ENCODE results near the gene ZNG1A.
"Not testable (repeated sequence)": the region's sequence is repeated elsewhere in the genome, so short reads cannot be mapped to it uniquely, and the experiment has no call there.

The ZNG1A gene

GRCh38 chr9:178970-179383 is at the start of gene ZNG1A:
Gene ZNG1A (minus strand): TSS chr9:179056. CDS start chr9:178969, 87 bp downstream.
- DNase-seq: not testable (repeated sequence)

DNA sequence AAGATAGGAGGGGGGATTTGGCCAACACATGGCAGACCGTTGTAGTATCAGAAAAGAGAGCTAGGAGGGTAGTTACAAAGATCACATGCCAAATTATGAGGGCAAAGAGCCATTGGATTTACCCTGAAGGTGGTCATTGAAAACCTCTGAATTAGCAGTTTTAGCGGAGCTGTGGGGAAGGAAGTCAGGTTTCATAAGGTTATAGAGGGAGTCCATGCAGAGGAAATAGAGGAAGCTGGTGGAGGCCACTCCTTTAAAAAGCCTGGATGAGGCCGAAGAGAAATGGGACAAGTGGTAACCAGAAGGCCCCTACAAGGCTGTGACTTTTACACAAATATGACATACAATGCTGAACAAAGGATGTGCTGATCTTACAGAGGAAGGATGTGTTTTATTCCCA is 49.0 kb upstream of the ZNG1A start:
- no peak for DNase-seq

DNA sequence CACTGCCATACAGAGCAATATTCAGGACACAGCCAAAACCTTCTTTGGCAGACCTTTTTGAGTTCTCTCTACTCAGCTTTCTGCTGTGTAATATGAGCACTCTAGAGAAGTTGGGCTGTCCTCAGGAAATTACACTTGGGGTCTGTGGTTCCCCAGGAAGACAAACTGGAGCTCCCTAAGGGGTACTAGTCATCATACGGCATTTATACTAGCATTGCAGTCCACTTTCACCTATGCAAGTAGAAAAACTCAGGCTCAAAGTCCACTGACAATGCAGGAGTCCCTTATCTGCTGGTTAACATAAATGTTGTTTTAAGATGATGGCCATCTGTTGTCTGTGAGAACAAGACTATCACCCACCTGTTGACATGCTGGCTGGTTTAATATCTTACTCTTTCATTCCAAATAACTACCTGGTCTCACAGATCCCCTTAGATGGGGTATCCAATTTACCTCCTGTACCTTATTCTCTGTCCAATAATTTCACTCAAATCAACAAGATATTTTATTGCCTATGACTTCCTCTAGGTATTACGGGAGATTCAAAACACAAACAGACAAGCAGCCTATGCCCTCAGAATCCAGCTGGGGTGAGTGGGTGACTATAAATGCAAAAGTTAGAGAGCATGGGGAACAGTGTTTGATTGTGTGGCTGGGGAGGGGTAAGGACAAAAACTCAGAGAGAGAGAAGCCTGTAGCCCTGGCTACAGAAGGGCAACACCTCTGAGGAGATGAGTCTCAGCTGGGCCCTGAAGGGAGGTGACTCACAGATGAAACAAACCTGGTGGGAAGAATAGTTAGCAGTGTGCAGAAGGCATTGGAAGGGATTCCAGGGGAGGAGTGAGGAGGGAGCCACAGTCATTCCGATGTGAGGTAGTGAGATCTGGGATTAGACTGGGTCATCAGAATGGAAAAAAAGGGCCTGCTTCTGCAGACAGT is 46.0 kb upstream of the ZNG1A start:
- DNase-seq: no peak

DNA sequence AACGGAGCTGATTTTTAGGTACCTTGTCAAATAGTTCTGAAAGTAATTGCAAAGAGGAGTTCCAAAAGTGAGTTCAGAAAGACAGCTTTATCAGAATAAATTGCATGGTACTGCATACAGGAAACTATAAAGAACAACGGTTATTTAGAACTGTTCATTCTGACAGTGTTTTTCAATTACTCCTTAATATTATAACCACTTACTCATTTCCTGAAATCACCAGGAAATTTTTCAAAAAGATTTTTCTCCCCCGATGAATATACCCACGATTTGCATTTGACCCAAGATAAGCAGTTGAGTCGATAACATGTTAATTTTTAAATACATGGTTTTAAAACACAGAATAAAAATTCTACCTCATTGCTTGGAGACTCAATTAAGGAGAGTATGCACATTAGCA is 45.2 kb upstream of the ZNG1A start:
- no peak for DNase-seq

- DNase-seq: no peak
Observed at GRCh38 chr9:223152-223551, 44.3 kb upstream of the ZNG1A start.

- no peak for DNase-seq
Observed at GRCh38 chr9:221989-222776, 43.3 kb upstream of the ZNG1A start.

DNA sequence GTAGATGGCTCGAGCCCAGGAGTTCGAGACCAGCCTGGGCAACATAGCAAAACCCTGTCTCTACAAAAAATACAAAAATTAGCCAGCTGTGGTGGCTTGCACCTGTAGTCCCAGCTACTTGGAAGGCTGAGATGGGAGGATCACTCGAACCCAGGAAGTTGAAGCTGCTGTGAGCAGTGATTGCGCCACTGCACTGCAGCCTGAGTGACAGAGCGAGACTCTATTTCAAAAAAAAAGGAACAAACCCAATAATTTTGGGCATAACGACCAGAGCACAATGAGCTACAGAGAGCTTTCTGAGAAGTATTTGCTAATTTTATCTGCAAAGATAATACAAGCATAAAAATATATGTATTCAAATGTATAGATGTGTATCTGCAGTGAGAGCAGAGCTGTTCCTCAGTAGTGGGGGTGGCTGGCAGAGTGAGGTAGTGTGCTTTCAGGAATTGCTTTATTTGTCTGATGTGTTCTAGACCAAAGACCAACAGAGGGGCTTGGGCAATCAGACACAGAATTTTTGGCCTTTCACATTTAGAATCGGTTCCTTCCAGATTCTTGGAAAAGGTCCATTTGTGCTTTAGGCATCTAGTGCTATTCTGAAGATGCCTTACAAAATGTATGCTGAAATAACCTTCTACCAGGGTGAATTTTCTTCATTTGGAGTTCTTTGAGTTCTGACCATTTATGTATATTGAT is 41.0 kb upstream of the ZNG1A start:
- DNase-seq: no peak

DNA sequence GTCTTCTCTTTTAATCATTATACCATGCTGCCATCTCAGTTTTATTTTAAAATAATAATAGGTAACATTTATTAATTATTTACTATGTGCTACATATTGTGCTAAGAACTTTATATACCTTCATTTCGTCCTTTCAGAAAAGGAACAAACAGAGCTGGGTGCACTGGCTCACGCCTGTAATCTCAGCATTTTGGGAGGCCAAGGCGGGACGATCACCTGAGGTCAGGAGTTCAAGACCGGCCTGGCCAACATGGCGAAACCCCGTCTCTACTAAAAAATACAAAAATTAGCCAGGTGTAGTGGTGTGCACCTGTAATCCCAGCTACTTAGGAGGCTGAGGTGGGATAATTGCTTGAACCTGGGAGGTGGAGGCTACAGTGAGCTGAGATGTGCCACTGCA is 40.2 kb upstream of the ZNG1A start:
- DNase-seq: not testable (repeated sequence)

- DNase-seq: no peak
Observed at GRCh38 chr9:217950-218349, 39.1 kb upstream of the ZNG1A start.

DNA sequence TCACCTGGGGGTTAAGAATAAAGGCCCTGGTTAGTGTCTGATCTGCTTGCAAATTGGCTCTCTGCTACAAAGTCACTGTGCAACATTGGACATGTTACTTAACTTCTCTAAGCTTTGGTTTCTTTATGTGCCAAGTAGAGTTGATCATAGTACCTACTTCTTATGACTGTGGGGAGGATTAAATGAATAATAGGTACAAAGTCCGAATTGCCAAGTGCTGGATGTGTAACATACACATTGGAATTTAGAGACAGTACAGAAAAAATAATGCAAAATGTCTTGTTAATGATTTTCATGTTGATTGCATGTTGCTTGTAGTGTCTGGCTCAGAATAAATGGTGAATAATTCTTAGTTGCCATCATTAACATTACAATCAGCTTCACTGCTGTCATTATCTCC is 38.0 kb upstream of the ZNG1A start:
- no peak for DNase-seq

DNA sequence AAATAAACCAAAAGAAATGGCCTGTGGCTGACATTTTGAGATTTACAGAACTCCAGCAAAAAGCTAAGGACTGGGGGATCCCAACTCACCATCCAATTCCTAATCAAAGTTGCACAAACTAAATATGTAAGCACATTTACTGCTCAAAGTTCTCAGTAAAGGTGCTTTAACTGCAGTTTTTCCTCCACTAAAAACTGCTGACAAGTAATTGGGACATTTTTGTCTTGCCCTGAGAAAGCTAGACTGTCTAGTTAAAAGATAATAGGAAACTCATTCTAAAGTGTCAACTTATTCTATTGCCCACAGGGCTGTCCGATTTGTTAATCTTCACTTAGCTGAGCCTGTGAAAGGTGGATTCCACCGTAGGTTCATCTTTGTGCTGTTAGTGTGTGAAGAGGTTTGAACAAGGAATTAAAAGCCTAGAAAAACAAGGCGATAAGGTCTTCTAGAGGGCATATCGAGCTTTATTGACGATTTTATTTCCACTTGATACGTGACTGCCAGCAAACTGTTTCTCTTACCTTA is 36.8 kb upstream of the ZNG1A start:
- DNase-seq: no peak

GRCh38 chr9:214648-215493 is 36.0 kb upstream of the ZNG1A start, which contains the start of gene DOCK8:
Gene DOCK8 (plus strand): TSS chr9:214865. CDS start chr9:214977, 112 bp downstream.
- DNase-seq: no peak

- no peak for DNase-seq
Observed at GRCh38 chr9:214351-214647, 35.4 kb upstream of the ZNG1A start.

- DNase-seq: not testable (repeated sequence)
Observed at GRCh38 chr9:213901-214300, 35.0 kb upstream of the ZNG1A start.

- no peak for DNase-seq
Observed at GRCh38 chr9:212297-212696, 33.4 kb upstream of the ZNG1A start.

DNA sequence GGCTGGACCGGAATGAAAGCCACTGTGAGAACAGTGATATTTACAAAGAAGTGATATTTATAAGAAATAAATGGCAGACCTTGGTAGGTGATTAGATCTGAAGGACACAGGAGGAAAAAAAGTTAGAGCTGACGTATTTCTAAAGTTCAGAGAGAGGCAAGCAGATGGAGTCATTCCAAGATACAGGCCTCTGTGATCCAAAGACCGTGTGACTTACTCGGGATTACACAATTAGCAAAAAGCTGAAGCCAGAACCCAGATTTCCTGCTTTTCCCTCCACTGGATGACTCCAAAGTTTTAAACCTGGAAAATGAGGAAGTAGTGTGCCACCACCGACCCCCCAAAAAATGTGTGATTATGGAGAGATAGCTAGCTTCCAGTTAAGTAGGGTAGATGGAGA is 32.7 kb upstream of the ZNG1A start:
- DNase-seq: no peak

- DNase-seq: no peak
Observed at GRCh38 chr9:211036-211435, 32.2 kb upstream of the ZNG1A start.

DNA sequence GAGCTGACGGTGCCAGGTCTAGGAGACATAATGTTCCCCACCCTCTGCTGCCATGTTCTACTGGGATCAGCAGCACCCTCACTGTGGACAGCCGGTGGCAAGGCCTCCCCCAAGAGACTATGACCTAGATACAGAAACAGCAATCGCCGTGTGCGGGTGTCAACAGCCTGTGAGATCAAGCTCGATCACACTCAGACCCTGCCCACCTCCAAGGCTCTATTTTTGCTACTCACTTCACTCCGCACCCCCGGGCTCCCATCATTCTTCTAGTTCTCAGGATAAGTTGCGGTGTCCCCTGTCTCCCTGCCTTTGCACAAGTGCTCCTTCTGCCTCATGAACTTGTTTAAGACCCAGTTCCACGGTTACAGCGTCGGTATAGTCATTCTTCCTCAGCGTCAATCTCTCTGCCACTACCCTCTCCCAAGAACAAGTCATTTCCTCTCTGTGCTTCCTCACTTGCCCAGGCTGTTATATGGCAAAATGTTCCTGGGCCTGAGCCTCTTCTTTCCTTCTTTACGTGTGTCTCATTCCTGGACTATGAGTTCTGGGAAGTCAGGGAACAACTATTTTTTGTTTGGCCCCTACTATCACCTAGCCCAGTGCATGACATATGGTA is 30.4 kb upstream of the ZNG1A start:
- no peak for DNase-seq

DNA sequence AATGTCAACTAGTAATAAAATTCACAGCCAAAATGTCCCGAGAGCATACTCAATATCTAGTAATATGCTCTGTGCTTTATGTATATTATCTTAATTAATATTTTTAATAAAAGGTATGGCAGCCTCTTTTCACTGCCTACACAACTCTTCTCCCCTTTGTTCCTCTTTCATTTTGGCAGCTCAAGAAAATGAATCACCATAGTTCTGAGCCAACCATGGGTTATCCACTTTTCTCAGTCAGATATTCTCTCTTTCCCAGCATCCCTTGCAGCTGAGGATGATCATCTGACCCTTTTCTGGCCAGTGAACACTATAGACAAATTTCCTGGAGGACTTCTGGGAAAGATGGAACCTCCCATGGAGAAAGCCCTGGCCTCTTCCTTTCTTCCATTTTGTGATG is 27.6 kb upstream of the ZNG1A start:
- no peak for DNase-seq

GRCh38 chr9:199601-200000 is 20.7 kb upstream of the ZNG1A start:
- DNase-seq: not testable (repeated sequence)

- not testable (repeated sequence) for DNase-seq
Observed at GRCh38 chr9:178140-178825, 573 bp downstream of the ZNG1A start.
